Stimulated activated CD8-positive, alpha-beta memory T cell treated with anti-CD3 and anti-CD28 coated beads, Interleukin-4, amount 100 ng/mL, for 48 hours (primary cell): ENCODE data around the gene AMPH.
A peak's percentile ranks its signal among the peaks of the same experiment; 100 is the strongest.
"Not testable (repeated sequence)": the region's sequence is repeated elsewhere in the genome, so short reads cannot be mapped to it uniquely, and the experiment has no call there.

Experiments
- DNase-seq: peaks from one replicate; pipeline ENCODE4 v3.0.0-alpha.2; 2020

AMPH gene

DNA sequence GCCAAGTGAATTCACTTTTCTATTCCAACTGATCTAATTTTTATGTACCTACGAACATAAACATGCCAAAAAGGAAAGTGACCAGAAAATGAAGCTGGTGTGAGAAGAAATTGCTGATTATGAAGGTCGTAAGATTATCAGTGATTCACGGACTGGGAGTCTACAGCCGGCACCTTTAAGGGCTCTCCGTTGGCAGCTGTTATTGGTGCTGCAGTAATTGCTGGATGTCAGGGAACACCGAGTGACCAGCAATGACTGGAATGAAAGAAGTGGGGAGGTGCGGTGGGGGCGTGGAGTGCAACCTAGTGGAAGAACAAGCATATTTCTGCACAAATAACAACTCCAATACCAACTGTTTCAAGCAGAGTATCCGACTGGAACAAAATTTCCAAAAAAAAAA, 247.9 kb downstream of the AMPH start:
- no peak for DNase-seq

DNA sequence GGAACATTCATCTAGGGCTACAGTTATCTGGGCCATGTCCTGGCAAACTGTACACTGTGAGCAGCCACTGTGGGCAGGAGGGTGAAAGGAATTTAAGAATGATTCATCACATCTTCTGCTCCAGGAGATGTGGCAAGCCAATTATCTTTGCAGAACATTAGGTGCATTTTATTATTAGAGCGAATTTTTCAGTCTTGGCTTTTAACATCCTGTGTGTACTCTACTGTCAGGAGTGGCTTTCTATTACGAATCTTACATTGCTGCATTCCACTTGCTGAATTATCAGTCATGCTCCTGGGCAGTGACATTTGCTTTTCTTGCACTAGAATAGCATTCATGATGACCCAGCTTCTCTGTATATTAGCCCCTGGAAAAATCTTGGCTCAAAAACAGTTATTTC, 248.5 kb downstream of the AMPH start:
- DNase-seq = no peak

DNA sequence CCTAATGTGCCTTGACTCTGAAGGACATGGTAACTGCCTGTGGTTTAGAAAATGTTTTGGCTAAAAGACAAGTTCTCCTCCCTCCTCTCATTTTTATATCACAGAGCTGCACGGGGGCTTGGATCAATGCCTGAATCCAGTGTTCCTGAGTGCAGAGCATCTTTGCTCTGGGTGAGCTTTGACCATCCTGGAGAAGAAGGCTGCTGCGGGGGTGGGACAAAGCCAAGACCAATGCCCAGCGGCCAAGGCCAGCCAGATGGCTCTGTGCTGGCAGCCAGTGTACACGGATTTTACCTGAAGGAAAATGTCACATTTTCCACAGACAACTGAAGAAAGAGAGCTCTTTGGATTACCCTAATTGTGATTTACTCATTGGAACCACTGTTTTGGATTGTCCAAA, 255.7 kb downstream of the AMPH start:
- no peak for DNase-seq

DNA sequence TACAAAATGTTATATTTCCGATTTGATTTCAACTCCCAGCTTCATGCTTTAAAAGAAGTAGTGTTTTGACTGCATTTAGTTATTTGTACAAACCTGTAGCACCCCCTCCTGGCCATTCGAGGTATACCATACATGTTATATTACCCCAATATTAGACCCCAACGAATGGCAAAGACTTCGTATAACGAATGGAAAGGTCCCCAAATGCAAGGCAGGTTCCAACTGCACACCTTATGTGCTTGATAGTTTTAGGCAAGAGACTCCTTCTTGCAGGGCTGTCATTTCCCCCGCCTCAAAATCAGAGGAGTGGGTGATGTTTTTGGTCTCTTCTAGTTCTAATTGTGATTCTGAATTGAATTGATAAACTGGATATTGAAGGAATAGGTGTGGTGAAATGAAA, 256.7 kb downstream of the AMPH start:
- peak; percentile 79 for DNase-seq

DNA sequence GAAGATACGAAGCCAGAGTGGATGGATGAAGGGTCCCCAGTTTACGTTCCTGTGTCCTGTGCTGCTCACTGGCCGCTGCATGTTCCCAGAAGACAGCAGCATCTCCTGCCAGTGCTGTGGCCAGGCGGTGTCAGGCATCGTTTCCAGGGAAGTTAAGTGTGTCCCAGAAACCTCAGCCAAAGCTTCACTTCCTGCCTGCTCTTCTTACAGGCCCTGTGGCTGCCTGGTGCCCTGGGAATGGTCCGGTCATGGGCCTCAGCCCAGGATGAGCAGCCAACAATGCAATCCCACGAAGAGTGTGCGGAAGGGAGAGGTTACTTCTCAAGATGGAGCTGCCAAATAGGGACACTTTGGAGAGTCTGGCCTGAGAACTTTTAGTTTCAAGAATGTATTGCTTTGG, 258.0 kb downstream of the AMPH start:
- no peak for DNase-seq

DNA sequence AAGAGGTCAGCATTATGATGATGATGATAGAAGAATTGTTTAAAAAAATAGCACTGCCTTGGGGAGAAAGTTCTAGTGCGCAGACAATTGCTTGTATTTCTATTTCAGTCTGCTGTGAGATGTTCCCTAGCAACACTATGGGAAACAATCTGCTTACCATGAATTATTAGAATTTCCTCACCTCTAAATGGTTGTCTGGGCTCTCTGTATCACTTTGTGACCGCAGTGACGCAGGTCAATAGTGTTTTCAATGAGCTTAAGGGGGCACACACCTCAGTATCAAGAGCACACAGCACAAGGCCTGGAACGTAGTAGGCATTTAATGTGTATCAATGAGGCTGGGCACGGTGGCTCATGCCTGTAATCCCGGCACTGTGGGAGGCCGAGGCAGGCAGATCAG, 258.9 kb downstream of the AMPH start:
- DNase-seq = no peak

DNA sequence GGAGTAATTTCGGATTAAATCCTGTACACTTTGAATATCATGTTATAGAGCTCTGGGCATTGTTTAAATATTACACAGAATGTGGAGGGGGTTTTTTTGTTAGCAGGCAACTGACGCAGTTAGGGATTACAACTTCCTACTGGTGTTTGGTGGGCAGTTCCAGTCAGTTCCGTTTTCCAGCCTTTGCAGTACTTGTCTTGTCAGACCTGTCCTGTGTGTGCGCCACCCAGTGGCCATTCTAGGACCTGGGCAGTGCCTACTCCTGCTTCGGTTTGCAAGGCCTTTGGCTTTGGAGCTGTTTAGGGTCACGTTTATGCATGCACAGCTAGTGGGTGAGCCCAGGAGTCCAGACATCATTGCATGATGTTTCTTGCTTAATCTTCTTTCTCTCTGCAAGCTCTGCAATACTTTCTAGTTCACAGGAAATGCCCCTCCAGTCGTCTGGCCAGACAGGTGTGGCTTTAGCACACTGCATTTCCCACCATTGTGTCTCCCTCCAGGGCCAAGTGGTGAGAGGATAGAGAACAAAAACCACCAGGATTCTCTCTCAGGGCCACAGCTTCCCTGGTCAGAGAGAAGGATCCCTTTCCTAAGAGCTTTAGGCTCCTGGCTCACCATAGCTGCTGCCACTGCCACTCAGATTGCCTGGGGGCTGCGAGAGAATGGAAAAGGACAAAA, 261.2 kb downstream of the AMPH start:
- DNase-seq = peak; percentile 92

DNA sequence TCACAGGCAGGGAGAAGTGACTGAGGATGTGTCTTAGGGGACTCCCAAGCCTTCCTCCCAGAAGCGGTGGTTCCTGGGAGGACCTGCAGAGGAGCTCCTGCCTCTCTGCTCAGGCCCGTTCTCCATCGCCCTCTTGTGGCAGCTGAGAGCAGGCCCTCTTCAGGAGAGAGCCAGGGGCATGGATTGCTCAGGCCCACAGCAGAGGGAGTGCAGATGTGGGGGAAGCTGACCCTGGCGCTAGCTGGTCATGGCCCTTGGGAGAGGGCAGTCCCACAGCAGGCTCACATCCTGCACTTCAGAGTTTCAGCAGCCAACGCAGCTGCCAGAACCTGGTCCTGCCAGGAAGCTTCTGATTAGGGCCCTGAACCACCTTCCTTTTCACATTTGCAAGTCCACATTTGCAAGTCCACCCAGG, 263.0 kb downstream of the AMPH start:
- peak; percentile 85 for DNase-seq

DNA sequence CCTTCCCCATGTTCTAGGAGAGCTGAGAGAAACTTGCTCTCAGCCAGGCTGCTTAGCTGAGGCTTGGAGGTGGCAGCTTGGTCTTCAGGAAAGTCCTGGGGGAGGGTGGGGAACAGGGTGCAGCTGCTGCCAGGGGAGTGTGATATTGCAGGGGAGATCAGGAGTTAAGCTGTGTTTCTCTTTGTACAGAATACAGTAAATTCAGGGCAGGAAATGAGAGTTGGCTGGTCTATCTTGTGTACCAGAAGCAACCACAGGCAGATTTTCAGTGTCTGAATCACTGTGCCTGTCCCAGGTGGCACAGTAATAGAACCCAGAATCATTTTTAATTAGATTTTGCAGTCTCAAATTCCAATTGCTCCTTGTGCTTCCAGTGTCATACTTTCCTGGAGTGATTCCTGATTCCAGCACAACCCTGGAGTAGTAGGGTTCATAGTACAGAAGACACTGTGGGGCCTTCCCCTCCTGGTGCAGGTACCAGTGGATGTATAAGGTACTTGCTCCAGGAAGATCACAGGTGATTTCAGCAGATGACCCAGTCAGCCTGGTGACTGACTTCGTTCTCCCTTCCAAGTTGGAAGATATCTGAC, 263.8 kb downstream of the AMPH start:
- DNase-seq = no peak

DNA sequence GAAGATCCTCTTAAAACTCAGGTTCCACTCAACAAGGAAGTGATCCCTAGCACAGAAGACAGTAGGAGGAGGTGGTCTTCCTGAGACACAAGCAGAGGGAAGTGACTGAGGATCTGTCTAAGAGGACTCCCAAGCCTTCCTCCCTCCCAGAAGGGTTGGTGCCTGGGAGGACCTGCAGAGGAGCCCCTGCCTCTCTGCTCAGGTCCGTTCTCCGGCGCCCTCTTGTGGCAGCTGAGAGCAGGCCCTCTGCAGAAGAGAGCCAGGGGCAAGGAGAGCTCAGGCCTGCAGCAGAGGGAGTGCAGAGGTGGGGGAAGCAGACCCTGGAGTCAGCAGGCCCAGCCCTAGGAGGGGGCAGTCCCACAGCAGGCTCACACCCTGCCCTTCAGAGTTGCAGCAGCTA, 267.8 kb downstream of the AMPH start:
- DNase-seq = peak; percentile 84

DNA sequence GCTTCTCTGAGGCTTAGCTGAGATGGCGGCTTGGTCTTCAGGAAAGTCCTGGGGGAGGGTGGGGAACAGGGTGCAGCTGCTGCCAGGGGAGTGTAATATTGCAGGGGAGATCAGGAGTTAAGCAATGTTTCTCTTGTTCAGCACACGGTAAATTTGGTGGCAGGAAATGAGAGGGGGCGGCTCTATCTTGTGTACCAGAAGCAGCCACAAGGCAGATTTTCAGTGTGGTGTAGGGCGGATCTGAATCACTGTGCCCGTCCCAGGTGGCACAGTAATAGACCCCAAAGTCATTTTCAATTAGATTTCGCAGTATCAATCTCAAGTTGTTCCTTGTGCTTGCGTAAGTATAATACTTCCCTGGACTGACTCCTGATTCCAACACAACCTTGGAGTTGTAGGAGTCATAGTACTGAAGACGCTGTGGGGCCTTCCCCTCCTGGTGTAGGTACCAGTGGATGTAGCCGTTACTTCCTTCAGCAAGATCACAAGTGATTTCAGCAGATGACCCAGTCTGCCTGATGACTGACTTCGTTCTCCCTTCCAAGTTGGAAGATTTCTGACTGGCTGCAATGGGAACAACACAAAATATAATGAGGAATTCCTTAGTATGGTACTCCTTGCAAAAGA, 268.4 kb downstream of the AMPH start:
- DNase-seq = peak; percentile 66

DNA sequence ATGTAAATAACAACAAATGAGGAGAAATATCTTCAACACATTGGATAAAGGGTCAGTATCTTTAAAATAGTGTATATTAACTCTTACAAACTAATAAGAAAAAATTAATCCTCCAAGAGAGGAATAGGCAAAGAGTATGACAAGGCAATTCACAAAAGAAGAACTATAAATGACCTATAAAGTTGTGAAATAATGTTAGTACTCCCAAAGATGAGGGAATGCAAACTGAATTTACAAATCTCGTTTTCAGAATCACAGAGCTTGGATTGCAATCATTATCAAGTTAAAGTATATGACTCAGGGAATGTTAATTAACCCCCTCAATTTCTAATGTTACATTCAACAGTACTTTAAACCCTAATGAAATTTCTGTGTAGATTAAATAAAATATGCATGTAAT, 270.4 kb downstream of the AMPH start:
- DNase-seq = no peak

DNA sequence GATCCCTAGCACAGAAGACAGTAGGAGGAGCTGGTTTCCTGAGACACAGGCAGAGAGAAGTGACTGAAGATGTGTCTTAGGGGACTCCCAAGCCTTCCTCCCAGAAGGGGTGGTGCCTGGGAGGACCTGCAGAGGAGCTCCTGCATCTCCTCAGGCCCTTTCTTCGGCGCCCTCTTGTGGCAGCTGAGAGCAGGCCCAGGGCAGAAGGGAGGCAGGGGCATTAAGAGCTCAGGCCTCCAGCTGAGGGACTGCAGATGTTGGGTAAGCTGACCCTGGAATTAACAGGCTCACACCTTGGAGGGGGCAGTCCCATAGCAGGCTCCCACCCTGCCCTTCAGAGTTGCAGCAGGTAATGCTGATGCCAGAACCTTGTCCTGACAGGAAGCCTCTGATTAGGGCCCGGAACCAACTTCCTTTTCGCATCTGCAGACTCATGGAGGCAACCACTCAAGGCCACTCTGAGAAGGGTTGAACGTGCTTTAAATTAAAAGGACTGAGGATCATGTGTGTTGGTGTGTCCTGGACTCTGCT, 272.0 kb downstream of the AMPH start:
- DNase-seq = peak; percentile 89

DNA sequence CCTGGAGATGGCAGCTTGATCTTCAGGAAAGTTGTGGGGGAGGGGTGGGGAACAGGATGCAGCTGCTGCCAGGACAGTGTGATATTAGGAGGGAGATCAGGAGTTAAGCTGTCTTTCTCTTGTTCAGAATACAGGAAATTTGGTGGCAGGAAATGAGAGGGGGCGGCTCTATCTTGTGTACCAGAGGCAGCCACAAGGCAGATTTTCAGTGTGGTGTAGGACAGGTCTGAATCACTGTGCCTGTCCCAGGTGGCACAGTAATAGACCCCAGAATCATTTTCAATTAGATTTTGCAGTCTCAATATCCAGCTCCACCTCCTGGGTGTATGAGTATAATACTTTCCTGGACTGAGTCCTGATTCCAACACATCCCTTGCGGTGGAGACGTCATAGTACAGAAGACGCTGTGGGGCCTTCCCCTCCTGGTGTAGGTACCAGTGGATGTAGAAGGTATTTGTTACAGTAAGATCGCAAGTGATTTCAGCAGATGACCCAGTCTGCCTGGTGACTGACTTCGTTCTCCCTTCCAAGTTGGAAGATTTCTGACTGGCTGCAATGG, 272.8 kb downstream of the AMPH start:
- peak; percentile 61 for DNase-seq

DNA sequence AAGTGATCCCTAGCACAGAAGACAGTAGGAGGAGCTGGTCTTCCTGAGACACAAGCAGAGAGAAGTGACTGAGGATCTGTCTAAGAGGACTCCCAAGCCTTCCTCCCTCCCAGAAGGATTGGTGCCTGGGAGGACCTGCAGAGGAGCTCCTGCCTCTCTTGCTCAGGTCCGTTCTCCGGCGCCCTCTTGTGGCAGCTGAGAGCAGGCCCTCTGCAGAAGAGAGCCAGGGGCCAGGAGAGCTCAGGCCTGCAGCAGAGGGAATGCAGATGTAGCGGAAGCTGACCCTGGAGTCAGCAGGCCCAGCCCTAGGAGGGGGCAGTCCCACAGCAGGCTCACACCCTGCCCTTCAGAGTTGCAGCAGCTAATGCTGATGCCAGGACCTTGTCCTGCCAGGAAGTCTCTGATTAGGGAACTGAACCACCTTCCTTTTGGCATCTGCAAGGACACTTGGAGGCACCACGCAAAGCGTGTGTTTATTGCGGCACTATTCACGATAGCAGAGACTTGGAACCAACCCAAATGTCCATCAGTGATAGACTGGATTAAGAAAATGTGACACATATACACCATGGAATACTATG, 276.8 kb downstream of the AMPH start:
- peak; percentile 80 for DNase-seq

DNA sequence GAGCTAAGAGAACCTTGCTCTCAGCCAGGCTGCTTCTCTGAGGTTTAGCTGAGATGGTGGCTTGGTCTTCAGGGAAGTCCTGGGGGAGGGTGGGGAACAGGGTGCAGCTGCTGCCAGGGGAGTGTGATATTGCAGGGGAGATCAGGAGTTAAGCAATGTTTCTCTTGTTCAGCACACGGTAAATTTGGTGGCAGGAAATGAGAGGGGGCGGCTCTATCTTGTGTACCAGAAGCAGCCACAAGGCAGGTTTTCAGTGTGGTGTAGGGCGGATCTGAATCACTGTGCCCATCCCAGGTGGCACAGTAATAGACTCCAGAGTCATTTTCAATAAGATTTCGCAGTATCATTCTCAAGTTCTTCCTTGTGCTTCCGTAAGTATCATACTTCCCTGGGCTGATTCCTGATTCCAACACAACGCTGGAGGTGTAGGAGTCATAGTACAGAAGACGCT, 277.7 kb downstream of the AMPH start:
- DNase-seq = not testable (repeated sequence)

DNA sequence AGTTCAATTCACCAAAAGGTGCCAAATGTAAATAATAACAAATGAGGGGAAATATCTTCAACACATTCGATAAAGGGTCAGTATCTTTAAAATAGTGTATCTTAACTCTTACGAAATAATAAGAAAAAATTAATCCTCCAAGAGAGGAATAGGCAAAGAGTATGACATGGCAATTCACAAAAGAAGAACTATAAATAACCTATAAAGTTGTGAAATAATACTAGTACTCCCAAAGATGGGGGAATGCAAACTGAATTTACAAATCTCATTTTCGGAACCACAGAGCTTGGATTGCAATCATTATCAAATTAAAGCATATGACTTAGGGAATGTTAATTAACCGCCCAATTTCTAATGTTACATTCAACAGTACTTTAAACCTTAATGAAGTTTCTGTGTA, 279.6 kb downstream of the AMPH start:
- DNase-seq = no peak

DNA sequence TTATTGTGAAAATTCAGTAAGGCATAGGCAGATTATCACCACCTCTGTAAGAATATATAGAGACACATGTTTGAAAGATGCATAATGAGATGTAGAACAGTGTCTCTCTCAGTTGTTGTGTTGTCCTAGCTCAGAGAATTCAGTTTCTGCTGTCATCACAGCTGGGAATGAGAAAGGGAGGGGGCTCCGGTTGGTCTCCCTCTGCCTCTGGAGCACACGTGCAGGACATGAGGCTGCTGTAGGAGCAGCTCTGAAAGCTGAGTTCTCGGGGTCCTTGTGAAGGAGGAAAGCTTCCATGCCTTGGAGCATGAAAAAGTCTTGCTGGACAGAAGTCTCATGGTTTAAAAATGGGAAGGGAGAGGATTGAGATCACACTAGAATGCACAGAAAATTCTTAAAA, 280.4 kb downstream of the AMPH start:
- DNase-seq = not testable (repeated sequence)

DNA sequence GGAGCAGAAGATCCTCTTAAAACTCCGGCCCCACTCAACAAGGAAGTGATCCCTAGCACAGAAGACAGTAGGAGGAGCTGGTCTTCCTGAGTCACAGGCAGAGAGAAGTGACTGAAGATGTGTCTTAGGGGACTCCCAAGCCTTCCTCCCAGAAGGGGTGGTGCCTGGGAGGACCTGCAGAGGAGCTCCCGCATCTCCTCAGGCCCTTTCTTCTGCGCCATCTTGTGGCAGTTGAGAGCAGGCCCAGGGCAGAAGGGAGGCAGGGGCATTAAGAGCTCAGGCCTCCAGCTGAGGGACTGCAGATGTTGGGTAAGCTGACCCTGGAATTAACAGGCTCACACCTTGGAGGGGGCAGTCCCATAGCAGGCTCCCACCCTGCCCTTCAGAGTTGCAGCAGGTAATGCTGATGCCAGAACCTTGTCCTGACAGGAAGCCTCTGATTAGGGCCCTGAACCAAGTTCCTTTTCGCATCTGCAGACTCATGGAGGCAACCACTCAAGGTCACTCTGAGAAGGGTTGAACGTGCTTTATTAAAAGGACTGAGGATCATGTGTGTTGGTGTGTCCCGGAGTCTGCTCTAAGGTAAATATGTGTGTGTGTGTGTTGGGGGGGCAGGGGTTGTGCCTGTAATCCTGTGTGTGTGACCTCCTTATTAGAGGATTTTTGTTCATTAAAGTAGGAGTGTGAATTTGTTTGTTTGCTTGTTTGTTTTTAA, 281.1 kb downstream of the AMPH start:
- DNase-seq = peak; percentile 70

DNA sequence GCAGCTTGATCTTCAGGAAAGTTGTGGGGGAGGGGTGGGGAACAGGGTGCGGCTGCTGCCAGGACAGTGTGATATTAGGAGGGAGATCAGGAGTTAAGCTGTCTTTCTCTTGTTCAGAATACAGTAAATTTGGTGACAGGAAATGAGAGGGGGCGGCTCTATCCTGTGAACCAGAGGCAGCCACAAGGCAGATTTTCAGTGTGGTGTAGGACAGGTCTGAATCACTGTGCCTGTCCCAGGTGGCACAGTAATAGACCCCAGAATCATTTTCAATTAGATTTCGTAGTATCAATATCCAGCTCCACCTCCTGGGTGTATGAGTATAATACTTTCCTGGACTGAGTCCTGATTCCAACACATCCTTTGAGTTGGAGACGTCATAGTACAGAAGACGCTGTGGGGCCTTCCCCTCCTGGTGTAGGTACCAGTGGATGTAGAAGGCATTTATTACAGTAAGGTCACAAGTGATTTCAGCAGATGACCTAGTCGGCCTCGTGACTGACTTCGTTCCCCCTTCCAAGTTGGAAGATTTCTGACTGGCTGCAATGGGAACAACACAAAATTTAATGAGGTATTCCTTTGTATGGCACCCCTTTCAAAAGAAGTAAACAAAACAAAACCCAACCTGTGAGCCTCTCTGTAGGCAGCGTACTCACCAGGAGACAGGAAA, 281.9 kb downstream of the AMPH start:
- DNase-seq = not testable (repeated sequence)

DNA sequence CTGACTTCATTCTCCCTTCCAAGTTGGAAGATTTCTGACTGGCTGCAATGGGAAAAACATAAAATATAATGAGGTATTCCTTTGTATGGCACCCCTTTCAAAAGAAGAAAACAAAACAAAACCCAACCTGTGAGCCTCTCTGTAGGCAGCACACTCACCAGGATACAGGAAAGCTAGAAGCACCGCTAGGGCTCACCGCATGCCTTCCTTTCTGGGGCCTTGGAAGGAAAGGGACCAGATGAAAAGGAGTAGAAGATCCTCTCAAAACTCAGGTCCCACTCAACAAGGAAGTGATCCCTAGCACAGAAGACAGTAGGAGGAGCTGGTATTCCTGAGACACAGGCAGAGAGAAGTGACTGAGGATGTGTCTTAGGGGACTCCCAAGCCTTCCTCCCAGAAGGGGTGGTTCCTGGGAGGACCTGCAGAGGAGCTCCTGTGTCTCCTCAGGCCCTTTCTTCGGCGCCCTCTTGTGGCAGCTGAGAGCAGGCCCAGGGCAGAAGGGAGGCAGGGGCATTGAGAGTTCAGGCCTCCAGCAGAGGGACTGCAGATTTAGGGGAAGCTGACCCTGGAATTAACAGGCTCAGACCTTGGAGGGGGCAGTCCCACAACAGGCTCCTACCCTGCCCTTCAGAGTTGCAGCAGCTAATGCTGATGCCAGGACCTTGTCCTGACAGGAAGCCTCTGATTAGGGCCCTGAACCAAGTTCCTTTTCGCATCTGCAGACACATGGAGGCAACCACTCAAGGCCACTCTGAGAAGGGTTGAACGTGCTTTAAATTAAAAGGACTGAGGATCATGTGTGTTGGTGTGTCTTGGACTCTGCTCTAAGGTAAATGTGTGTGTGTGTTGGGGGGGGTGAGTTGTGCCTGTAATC, 285.6 kb downstream of the AMPH start:
- DNase-seq = not testable (repeated sequence)
